NB4 (cell line): ENCODE measurements around the gene EIF6.

Source experiments
- DNase-seq: peaks from one replicate; pipeline ENCODE4 v3.0.0; 2010; ENCODE audit warnings: low read depth
- H3K4me3 ChIP-seq: one replicate; pipeline ENCODE4 v1.5.1; 2011; ENCODE audit warnings: mild to moderate bottlenecking, low read depth, low read length, moderate library complexity
- MYC ChIP-seq: IDR thresholded peaks from 2 replicates; pipeline ENCODE4 v1.6.1; 2011; ENCODE audit warnings: low read depth, low read length
- POLR2A ChIP-seq: IDR thresholded peaks from 2 replicates; pipeline ENCODE4 v1.6.1; 2011; ENCODE audit warnings: mild to moderate bottlenecking; ENCODE audit not compliant: insufficient read length; ENCODE audit errors: extremely low read depth
- TF ChIP-seq, protein P1 (sequence below): IDR thresholded peaks from one replicate; pipeline ENCODE4 v1.5.1; 2012; ENCODE audit warnings: low read depth, low read length
- TF ChIP-seq, protein P2 (sequence below): IDR thresholded peaks from 2 replicates; pipeline ENCODE4 v1.6.1; 2011; ENCODE audit warnings: low read depth, low read length

Gene EIF6

DNA sequence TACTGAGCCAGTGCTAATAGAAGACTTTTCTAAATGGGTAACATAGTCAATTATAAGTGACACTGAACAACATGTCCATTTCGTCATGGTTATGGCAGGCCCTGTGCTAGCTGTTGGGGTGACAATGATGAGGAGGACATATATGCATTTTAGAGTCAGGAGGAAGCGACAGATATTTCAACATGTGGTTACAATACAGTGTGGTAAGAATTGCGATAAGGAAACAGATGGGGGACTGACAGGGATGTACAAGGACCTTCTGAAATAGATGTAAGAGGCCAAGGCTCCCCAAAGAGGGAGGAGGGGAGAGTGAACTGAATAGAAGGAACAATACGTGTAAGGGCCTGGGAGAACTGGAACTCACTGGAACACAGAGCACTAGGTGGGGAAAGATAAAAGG, 46.4 kb downstream of the EIF6 start:
- TF ChIP-seq, protein P1, sequence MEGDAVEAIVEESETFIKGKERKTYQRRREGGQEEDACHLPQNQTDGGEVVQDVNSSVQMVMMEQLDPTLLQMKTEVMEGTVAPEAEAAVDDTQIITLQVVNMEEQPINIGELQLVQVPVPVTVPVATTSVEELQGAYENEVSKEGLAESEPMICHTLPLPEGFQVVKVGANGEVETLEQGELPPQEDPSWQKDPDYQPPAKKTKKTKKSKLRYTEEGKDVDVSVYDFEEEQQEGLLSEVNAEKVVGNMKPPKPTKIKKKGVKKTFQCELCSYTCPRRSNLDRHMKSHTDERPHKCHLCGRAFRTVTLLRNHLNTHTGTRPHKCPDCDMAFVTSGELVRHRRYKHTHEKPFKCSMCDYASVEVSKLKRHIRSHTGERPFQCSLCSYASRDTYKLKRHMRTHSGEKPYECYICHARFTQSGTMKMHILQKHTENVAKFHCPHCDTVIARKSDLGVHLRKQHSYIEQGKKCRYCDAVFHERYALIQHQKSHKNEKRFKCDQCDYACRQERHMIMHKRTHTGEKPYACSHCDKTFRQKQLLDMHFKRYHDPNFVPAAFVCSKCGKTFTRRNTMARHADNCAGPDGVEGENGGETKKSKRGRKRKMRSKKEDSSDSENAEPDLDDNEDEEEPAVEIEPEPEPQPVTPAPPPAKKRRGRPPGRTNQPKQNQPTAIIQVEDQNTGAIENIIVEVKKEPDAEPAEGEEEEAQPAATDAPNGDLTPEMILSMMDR, result no peak
- TF ChIP-seq, protein P2, sequence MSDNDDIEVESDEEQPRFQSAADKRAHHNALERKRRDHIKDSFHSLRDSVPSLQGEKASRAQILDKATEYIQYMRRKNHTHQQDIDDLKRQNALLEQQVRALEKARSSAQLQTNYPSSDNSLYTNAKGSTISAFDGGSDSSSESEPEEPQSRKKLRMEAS, result peak; percentile 80
- TF ChIP-seq MYC, result peak; percentile 73
- TF ChIP-seq POLR2A, result no peak
- DNase-seq, result peak; percentile 89
- no peak overlapping the region for H3K4me3 ChIP-seq

GRCh38 chr20:35237486-35237885, 47.1 kb downstream of the EIF6 start:
- TF ChIP-seq POLR2A (no peak), MYC (no peak)
- TF ChIP-seq, protein P2, result no peak
- TF ChIP-seq, protein P1, result no peak
- H3K4me3 ChIP-seq, result no peak overlapping the region
- DNase-seq, result no peak

GRCh38 chr20:35235881-35236280, 48.7 kb downstream of the EIF6 start:
- no peak for DNase-seq
- no peak overlapping the region for H3K4me3 ChIP-seq
- TF ChIP-seq, protein P1, result no peak

DNA sequence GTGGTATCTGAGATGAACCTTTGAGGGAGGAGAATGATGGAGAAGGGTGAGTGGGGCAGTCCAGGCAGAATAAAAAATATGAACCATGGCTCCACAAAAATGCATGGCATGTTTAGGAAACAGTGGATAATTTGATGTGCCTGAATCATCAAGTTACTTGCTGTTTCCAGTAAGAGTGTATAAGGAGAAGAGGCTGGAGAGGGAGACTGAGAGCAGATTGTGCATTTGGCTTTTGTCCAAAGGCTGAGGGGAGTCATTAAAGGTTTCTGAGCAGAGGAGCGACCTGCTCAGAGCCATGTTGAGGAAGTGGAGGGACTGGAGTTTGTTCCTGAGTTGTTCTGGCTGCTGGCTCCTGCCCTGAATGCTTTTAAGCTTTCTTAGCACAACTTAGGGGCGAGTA, 52.0 kb downstream of the EIF6 start:
- H3K4me3 ChIP-seq, result no peak overlapping the region
- no peak for DNase-seq
- TF ChIP-seq, protein P2, result no peak
- TF ChIP-seq, protein P1, result no peak
- TF ChIP-seq MYC (no peak), POLR2A (no peak)
